ENCODE data around the gene MT3.
"Not testable (repeated sequence)": the region's sequence is repeated elsewhere in the genome, so short reads cannot be mapped to it uniquely, and the experiment has no call there.

DNA sequence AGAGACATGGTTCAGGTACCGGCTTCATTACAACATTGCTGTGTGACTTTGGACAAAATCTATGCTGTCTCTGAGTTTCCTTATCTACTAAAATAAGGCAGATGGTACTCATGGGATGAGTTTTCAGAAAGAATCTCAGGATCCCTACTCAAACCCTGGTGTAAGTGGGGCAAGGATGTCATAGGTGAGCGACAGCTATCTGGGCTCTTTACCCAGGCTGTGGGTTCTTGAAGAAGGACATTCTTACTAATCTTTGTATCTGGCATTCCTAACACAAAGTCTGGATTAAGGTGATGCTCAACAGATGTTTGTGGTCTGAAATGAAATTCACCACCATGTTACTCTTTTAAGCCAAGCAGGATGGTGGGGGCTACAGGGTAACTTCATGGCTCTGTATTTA is 6.4 kb upstream of the MT3 start:
- TF ChIP-seq, protein P1, sequence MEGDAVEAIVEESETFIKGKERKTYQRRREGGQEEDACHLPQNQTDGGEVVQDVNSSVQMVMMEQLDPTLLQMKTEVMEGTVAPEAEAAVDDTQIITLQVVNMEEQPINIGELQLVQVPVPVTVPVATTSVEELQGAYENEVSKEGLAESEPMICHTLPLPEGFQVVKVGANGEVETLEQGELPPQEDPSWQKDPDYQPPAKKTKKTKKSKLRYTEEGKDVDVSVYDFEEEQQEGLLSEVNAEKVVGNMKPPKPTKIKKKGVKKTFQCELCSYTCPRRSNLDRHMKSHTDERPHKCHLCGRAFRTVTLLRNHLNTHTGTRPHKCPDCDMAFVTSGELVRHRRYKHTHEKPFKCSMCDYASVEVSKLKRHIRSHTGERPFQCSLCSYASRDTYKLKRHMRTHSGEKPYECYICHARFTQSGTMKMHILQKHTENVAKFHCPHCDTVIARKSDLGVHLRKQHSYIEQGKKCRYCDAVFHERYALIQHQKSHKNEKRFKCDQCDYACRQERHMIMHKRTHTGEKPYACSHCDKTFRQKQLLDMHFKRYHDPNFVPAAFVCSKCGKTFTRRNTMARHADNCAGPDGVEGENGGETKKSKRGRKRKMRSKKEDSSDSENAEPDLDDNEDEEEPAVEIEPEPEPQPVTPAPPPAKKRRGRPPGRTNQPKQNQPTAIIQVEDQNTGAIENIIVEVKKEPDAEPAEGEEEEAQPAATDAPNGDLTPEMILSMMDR (conservative IDR thresholded peaks at IDR 0.05) = not testable (repeated sequence)
- TF ChIP-seq EZH2 (IDR thresholded peaks at IDR 0.05; ENCODE audit: low read depth) = not testable (repeated sequence)

All from PC-9 (cell line).